HG02610 (cell line): Measurements from ENCODE around the gene SIDT2.
"Not testable (repeated sequence)": the region's sequence is repeated elsewhere in the genome, so short reads cannot be mapped to it uniquely, and the experiment has no call there.

ENCODE experiments used
- ATAC-seq: cut with Tn5 transposase; IDR thresholded peaks from one replicate; pipeline ENCODE4 v1.9.1; 2021; ENCODE audit warnings: mild to moderate bottlenecking, moderate library complexity; ENCODE audit not compliant: unreplicated experiment

SIDT2 gene

DNA sequence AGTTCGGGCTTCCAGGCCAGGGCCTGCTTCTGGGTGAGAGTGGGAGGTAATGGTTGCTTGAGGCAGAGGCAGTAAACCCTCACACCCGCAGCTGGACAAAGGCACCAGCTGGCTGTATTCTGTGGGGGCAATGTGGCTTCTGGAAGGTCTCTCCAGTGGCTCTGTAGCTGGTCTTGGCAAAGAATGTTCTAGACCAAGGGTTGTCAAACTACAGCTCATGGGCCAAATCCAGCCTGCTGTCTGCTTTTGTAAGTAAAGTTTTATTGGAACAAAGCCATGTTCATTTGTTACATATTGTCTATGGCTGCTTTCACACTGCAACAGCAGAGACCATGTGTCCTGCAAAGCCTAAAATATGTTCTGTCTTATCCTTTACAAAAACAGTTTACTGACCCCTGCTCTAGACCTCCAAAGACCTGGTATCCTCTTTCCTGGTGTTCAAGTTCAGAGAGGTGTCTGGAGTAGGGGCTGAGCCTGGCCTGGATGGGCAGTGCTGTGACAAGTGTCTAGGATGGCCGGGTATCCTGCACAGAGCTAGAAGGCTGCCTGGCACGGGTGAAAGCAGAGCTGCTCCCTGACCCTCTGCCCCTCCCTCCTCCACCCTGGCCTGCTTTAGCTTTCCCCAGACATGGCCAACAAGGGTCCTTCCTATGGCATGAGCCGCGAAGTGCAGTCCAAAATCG is 24.0 kb downstream of the SIDT2 start:
- no peak for ATAC-seq

DNA sequence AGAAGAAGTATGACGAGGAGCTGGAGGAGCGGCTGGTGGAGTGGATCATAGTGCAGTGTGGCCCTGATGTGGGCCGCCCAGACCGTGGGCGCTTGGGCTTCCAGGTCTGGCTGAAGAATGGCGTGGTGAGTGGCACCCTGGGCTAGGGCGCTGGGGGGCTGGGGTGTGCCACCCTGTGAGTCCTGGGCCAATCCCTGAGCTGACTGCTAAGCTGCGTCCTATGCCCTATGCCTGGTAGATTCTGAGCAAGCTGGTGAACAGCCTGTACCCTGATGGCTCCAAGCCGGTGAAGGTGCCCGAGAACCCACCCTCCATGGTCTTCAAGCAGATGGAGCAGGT is 24.5 kb downstream of the SIDT2 start:
- ATAC-seq = no peak

DNA sequence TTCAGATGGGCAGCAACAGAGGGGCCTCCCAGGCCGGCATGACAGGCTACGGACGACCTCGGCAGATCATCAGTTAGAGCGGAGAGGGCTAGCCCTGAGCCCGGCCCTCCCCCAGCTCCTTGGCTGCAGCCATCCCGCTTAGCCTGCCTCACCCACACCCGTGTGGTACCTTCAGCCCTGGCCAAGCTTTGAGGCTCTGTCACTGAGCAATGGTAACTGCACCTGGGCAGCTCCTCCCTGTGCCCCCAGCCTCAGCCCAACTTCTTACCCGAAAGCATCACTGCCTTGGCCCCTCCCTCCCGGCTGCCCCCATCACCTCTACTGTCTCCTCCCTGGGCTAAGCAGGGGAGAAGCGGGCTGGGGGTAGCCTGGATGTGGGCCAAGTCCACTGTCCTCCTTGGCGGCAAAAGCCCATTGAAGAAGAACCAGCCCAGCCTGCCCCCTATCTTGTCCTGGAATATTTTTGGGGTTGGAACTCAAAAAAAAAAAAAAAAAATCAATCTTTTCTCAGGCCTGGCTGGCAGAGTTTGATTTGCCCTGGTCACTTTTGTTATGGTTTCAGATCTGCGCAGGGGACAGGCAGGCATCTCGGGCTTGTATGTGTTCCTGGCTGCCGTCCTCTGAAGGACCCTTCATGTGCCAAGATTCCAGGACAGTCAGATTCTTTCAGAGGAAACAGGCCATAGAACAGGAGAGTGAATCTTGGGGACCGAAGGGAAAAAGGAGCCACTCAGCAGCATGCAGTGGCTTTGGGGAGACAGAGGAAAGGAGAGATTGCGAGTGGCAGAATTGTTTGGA is 25.9 kb downstream of the SIDT2 start:
- ATAC-seq = no peak

DNA sequence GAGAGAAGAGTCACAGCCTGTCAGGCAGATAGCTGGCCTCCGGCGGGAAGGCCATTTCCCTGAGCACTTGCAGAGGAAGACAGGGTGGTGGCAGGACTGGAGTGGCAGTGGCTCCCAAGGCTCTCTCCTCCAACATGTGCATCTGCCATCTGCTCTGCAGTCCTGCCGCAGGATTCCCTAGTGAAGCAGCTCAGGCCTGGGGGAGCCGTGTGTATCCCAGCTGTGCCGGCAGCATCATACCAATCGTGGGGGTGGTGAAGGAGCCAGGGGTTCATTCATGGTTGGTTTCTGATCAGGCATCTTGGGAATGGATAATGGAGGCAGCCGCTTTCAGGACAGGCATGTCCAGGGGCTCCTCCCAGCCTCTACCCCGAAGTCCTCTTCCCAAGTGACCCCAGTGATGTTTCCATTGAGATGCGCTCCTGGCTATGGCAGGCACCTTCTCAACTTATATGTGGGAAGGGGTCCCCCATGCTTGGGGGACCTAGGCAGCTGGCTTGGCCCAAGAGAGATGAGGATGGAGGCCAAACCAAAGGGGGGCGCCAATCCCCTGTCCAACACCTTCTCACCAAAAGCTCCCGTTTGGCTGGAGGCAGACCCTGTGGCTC is 26.8 kb downstream of the SIDT2 start:
- ATAC-seq = no peak

DNA sequence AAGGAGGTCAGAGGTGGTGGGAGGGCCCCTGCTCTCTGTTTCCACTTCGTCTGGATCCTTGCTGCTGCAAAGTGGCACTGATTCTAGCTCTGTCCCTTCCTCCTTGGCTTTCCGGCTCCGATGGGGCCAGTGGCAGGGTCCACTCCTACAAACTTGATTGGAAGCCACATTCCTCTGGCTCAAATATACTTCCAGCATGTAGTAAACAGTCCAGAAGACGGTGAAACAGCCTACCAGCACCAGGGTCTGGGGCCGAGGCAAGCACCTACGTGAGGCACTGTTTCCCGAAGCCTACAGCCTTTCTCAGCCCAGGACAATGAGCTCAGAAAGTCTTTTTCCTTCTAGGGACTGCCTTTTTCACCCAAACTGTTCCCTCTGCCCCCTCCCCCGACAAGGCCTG is 27.6 kb downstream of the SIDT2 start:
- ATAC-seq = not testable (repeated sequence)

DNA sequence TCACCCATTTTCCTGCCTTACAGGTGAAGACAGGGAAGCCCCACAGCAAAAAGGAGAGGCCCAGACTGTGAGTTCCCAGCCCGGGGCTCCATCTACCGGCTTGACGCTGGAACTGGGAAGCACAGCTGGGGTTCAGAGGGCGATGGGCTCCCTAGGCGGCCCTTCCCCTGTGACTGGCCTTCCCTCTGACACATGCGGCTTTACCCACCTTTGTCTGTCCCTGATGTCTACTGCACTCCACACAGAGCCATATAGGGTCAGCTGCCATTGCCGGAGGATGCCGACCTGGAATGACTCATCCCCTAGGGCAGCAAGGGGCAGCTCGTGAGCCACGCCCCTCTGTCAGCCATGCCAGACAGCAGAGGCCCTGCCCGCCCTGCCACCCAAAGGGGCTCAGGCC is 28.3 kb downstream of the SIDT2 start:
- not testable (repeated sequence) for ATAC-seq

DNA sequence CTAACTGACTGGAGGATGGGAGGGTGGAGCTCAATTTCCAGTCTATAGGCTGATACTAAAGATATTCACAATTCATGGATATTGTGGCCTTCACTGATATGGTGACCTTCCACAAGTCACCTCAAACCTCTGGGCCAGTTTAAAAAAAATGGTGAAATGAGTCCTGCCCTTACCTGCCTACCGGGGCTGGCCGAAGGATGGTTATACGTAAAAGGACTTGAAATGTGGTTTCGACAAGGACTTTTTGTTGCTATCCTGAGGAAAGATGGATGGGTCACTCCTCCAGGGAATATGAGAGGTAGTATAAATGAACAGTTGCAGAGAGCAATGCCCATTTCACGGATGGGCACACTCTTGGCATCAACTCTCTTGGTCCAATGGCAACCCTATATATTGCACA is 28.9 kb downstream of the SIDT2 start:
- not testable (repeated sequence) for ATAC-seq

DNA sequence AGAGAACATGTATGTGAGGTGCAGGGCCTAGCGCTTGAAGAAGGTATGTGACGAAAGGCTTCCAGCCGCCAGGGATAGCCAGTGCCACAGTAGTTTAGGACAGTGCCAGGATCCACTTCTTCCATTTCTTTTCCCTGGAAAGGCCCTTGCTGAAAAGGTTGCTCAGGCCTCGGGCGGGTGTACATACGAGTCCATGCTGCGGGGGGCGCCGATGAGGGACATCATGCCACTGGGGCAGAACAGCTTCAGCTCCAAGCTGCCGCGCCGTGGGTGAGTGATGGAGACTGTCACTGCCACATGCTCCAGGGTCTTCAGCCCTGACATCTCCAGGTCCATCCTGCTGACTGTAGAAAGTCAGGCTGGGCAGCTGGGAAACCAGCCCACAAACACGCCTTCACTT is 30.2 kb downstream of the SIDT2 start:
- ATAC-seq = not testable (repeated sequence)

DNA sequence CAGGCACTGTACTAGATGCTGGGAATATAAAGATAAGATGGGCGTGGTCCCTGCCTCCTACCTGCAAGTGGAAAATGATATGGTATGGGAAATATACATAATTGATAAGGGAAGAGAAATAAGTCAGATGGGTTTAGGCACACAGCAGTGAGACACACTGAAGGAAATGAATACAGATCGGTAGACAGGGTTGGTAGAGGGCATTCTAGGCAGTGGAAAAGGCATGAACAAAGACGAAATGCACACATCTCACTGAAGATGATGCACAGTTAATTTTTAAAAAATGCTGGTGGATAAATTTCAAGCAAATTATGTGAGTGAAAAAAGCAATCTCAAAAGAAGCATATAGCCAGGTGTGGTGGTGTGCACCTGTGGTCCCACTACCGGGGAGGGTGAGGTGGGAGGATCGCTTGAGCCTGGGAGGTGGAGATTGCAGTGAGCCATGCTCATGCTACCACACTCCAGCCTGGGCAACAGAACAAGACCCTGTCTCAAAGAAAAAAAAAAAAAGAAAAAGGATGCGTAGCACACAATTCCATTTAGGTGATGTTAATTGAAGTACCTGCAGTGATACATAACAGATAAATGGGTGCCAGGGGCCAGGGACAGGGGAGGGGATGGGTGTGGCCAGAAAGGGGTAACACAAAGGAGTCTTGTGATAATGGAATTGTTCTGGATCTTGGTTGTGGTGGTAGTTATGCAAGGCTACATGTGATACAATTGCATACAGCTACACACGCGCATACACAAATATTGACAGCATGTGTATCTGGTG is 31.0 kb downstream of the SIDT2 start:
- not testable (repeated sequence) for ATAC-seq

DNA sequence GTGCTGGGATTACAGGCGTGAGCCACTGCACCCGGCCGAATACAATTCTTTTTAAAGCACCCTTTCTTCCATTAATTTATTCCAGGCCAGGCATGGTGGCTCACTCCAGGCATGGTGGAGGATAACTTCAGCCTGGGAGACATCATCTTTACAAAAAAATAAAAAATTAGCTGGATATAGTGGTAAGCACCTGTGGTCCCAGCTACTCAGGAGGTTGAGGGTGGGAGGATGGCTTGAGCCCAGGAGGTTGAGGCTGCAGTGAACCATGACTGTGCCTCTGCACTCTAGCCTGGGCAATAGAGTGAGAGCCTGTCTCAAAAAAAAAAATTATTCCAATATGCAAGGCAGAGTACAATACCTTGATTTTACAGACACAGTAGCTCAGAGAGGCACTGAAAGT is 32.1 kb downstream of the SIDT2 start:
- no peak for ATAC-seq

DNA sequence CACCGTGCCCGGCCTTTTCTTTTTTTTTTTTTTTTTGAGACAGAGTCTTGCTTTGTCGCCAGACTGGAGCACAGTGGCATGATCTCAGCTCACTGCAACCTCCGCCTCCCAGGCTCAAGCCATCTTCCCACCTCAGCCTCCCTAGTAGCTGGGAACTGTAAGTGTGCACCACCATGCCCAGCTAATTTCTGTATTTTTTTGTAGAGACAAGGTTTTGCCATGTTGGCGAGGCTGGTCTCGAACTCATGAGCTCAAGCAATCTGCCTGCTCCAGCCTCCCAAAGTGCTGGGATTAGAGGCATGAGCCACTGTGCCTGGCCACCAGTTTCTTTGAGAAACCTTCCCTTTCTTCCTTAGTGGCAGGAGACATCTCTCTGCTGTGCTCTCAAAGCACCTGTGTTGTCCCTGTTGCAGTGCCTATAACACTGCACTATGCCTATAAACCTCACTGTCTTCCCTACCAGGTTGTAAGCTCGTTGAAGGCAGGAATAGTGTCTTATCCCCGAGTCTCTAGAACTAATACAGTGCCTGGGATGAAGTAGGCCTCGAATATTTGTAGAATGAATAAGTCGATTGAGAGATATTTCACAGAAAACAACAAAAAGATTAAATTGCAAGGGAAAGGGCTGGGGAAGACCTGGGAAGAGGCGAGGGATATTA is 34.3 kb downstream of the SIDT2 start:
- ATAC-seq = no peak

DNA sequence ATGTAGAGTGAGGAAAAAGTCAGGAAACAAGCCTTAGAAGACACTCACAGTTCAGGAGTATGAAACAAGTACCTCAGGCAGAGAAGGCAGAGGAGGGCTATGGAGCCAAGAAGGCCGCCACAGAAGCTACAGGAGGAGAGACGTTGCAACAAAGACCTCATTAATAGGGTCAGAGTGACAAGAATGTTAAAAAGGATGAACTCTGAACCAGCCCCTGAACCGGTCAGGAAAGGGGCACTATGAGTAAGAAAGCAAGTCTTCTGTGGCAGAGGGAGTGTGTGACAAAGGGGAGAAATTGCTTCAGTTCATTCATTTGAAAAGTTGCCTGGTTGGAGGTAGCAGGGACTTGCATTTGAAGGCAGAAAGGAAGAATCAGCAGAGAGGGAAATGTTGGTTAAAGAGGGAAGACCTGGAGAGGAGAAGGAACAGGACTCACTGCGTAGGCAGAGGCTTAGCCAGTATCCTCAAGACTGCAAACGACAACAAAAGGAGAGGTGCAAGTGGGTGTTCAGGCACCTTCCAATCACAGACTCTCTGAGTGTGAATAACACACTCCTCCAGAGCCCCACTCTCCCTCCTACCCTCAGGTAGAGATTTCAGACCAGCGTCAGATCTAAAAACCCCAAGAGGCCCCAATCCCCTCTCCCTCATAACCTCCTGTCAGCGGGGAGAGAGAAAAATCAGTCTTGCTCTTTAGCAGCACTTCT is 36.0 kb downstream of the SIDT2 start:
- no peak for ATAC-seq

DNA sequence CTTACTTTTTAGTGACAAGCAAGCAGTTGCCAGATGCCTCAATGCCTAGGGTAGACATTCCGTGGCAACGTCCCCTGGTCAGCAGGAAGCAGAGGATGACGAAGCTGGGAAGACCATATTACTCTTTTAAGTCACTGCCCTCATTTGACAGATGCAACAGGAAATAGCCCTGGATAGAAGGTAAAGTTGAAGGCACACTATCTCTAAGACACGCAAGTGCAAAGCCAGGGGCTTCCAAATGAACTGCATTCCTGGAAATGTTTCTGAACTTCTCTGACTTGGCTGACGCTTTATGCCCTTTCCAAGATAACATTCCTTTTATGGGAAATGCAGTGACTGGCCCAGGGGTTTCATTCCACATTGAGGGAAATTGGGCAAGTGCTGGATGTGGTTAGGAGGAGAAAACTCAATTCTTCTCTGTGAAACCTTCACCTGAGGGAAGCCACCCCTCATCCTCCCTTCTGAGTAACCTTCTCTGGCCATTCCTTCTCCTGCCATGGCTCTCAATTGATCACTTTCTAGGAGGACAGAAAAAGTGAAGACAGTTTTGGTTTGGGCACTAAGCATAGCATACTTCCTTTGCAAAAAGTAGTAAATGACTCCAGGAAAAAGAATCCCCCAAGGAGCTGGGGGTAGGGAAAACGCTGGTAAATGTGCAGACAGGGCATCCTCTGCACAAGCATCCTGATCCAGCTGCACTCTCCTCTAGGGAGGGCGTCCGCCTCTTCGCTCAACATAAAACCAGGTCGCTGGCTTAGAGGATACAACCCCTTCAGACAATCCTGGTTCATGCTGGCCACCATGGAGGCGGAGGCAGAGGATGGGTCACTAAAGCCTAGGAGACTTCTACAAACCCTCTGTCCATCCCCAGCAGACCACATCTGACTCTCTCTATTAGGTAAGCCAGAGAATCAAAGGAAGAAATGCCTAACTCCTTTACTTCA is 38.9 kb downstream of the SIDT2 start:
- no peak for ATAC-seq

DNA sequence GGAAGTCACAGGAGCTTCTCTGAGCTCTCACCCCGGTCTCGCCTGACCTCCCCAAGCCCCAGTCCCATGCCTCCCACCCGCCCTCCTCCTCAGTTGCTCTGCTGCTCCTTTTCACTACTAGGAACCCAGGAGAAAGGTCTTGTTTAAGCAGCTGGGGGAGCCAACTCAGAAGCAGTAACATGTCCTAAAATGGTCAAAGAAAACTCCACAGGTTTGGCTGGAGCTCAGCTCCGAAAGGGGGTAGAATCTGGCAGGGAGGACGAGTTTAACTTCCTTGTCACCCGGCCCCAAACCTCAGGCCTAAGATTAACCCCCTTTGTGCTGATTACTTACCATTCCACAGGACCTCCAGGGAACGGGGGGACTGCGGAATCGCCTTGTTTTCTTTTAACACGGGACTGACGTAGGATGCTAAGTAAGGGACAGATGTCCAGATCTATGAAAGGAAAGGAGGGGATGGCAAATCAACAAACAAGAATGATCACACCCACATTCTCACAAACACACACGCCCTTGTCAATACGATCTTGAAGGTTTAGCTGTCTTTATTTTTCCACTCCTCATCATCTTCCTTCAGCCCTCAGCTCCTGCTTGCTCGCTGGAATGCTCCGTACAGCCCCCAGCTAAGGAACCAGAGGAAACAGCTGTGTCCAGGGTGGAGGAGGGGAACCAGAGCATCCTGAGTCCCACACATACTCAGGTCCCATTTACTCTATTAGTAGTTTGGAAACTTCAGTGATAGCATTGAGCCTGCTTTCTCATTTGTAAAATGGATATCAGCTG is 39.8 kb downstream of the SIDT2 start:
- no peak for ATAC-seq

DNA sequence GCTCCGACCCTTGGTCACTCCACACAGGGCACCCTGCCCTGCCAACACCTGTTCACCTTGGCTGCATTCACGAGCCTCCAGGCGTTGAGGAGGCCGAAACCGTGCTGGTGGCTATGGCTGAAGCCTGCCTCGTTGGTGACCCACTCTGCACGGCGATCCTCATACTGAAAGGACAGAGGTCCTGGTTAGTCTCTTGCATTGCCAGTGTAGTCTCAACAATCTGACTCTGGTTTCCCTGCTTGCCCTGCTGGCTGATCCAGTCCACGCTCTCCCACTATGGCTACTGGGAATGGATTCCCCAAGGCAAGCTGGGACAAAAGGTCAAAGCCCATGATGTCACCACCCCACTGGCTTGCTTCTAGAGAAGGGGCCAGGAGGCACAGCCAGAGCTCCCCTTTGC is 40.5 kb downstream of the SIDT2 start:
- ATAC-seq = no peak

DNA sequence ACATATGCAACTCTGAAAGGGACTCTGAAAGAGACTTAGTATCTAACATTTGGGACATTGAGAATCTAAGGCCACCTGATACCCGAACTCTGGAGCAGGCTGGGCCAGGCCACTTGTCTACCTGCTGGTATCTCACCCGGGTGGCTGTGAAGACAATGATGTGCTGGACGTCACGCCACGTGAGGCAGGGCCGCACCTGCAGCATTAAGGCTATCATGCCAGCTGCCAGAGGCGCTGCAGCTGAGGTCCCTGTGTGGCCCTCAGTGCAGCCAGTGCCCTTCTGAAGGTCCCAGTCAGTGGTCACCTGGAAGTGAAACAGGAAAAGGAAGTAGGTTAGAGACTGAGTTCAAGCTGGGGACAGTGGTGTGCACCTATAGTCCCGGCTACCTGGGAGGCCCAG is 40.9 kb downstream of the SIDT2 start:
- ATAC-seq = no peak

DNA sequence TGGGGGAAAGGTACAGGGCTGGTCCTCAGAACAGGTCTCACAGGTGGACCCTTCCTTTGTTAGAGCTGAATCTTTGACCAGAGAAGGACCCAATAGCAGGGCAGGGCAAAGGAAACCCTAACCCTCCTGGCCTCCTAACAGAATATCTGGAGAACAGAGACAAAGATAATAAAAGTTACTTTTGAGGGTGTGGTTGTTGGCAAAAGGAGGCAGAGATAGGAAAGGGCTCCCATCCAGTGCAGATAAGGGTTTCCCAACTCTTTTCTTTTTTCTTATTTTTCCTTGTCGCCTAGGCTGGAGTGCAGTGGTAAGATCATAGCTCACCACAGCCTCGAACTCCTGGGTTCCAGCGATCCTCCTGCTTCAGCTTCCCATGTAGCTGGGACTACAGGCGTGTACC is 41.5 kb downstream of the SIDT2 start:
- ATAC-seq = no peak

DNA sequence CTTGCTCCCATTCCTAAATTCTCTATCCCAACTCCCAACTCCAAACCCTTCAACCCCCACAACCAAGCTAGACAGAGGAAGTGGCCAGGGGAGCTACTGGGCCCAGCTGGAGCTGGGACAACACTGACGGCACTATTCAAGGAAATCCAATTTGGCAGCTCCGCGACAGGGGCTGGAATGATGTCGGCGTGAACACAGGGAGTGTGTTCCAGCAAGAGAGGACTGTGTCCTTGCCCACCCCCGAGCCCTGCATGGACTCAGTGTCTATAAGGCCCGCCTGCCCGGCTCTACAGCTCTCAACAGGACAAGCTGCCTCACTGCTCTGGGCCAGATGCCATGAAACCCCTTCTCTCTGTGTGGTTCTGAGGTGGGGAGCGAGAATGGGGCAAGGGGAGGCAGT is 42.0 kb downstream of the SIDT2 start:
- ATAC-seq = no peak
